ENCODE data around the gene HJV.

Gene HJV

GRCh38 chr1:146036241-146036964, 14.9 kb upstream of the HJV start:
- H3K4me1 ChIP-seq (ENCODE audit: control insufficient read depth, insufficient read depth, low read length), result no peaks in the 10 kb centered on the region
- POLR2A ChIA-PET, result interaction anchor here (1.6 to 6.6 kb wide), 5 partner anchors 11 to 177 kb away, joined by 4 to 82 read pairs (median 16); partner anchors contain the start of genes ANKRD34A, PIAS3, POLR3GL and RBM8A
- H3K36me3 ChIP-seq (ENCODE audit: control insufficient read depth in 2 of 2, insufficient read depth in 1 of 2, low read length in 2 of 2), result no peaks in the 10 kb centered on the region
- H3K27ac ChIP-seq (ENCODE audit: extremely low read depth, low read depth, low read length), result peak overlapping the region; percentile 35; the same call in 1 of the 2 replicates
- no peaks in the 10 kb centered on the region for H3K9me3 ChIP-seq (ENCODE audit: control insufficient read depth, insufficient read depth, low read depth, low read length)
- CTCF ChIA-PET, result interaction anchor here (0.9 to 2.2 kb wide), 3 partner anchors 15 to 58 kb away, joined by 3 to 6 read pairs (median 5); no protein-coding TSS in a partner anchor
- H3K4me3 ChIP-seq (ENCODE audit: low read depth, low read length), result peak overlapping the region; percentile 53
- TF ChIP-seq PRDM6 (tag by site-specific recombination; IDR thresholded peaks at IDR 0.05) (peak; percentile 86), ZNF362 (tag by site-specific recombination; IDR thresholded peaks at IDR 0.05) (peak; percentile 51; the same call in 1 of the 2 replicates), ZNF169 (tag by site-specific recombination; IDR thresholded peaks at IDR 0.05) (no peak)

GRCh38 chr1:146035048-146035423, 13.5 kb upstream of the HJV start:
- ChIA-PET POLR2A (interaction anchor here (1.6 to 6.6 kb wide), 2 partner anchors 16 to 108 kb away, joined by 4 to 82 read pairs; partner anchors contain the start of gene RBM8A), CTCF (interaction anchor here (0.9 to 2.2 kb wide), 4 partner anchors 11 to 152 kb away, joined by 3 to 5 read pairs (median 4); no protein-coding TSS in a partner anchor)
- 0 out of 2 replicates have a peak overlapping the region, but pooled peaks have one; percentile 0 for H3K27ac ChIP-seq (ENCODE audit: extremely low read depth, low read depth, low read length)
- H3K9me3 ChIP-seq (ENCODE audit: control insufficient read depth, insufficient read depth, low read depth, low read length), result no peaks in the 10 kb centered on the region
- no peaks in the 10 kb centered on the region for H3K4me1 ChIP-seq (ENCODE audit: control insufficient read depth, insufficient read depth, low read length)
- peak overlapping the region; percentile 19; the same call in 1 of the 2 replicates for H3K4me3 ChIP-seq (ENCODE audit: low read depth, low read length)
- TF ChIP-seq ZBTB20 (tag by site-specific recombination; IDR thresholded peaks at IDR 0.05) (peak; percentile 15; the same call in 1 of the 2 replicates), ZNF335 (tag by site-specific recombination; conservative IDR thresholded peaks at IDR 0.05) (peak; percentile 78; the same call in 1 of the 2 replicates), GFI1B (tag by site-specific recombination; IDR thresholded peaks at IDR 0.05) (peak; percentile 31; the same call in 1 of the 2 replicates), ZNF48 (tag by site-specific recombination; IDR thresholded peaks at IDR 0.05) (no peak), OSR2 (tag by site-specific recombination; IDR thresholded peaks at IDR 0.05) (no peak), ZNF549 (tag by site-specific recombination; IDR thresholded peaks at IDR 0.05) (no peak), ZNF211 (tag by site-specific recombination; IDR thresholded peaks at IDR 0.05; ENCODE audit: low read depth) (no peak), MZF1 (tag by site-specific recombination; IDR thresholded peaks at IDR 0.05; ENCODE audit: borderline replicate concordance) (0 out of 2 replicates have a peak, but pooled peaks have one; percentile 8), ZBTB48 (tag by site-specific recombination; IDR thresholded peaks at IDR 0.05) (peak; percentile 97), ZBTB11 (tag by site-specific recombination; conservative IDR thresholded peaks at IDR 0.05; ENCODE audit: low read depth) (peak; percentile 79)
- H3K36me3 ChIP-seq (ENCODE audit: control insufficient read depth in 2 of 2, insufficient read depth in 1 of 2, low read length in 2 of 2), result no peaks in the 10 kb centered on the region
